Measurements from ENCODE around the gene CDH4.
"Not testable (repeated sequence)": the region's sequence is repeated elsewhere in the genome, so short reads cannot be mapped to it uniquely, and the experiment has no call there.

The CDH4 gene

GRCh38 chr20:61979701-61980635 lies 727.9 kb downstream of the CDH4 start:
- DNase-seq: no peak

DNA sequence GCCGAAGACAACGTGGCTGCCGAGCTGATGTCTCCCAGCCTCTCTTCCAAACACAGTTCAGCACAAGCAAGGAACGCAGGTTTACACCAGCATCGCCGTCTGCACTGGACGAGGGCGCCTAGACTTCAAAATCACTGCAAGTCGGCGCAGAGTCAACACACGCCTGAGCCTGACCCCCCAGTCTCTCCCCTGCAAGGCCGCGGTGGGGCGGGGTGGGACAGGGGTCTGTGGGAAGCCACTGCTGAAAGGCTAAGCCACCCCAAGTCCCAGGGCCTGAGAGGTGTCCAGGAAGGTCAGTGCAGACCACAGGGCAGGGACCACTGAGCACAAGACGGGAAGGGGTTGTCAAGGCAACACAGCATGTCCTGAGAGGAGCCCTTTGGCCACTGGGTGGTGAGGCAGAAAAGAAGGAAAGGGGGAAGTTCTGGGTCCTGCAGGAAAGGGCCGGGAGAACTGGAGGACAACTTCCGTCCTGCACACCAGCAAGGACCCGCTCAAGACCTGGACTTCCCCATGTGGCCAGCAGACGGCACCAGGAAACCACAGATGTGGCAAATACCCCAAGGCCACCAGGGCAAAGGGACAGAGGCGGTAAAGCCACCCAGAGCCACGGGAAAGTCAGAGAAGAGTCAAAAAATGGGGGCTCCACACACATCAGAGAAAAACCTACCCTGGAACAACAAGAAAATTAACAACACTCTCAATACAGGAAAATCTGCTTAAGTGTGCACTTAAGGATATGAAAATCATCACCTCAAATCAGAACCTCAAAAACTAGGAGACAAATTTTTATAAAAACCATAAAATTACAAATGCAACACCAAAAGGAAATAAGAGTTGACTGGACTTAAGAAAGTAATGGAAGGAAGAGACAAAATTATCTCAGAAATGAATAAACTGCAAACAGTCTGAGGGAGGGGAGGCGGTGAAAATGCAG lies 728.9 kb downstream of the CDH4 start:
- DNase-seq: no peak

DNA sequence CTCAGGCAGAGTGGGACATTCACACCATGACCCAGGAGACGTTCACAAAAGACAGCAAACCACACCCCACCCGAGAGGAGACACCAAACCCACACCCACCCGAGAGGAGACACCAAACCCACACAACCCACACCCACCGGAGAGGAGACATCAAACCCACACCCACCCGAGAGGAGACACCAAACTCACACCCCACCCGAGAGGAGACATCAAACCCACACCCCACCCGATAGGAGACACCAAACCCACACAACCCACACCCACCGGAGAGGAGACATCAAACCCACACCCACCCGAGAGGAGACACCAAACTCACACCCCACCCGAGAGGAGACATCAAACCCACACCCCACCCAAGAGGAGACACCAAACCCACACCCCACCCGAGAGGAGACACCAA lies 729.6 kb downstream of the CDH4 start:
- DNase-seq: not testable (repeated sequence)

GRCh38 chr20:61982191-61982950 lies 730.3 kb downstream of the CDH4 start:
- no peak for DNase-seq

DNA sequence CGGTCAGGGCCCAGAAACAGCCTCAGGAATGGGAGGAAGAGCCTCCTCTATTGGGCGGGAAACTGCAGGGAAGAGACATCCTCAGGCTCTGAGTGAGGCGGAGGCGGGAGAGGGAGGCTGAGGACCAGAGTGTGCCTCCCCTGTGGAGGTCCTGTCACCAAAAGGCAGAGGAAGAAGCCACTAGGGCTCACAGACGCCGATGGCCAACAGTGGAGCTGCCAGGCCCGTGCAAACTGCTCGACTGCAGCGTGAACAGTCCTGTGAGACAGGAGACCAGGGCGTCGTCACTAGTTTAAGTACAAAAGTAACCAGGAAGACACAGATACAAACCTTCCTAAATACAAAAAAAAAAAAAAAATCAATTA lies 730.9 kb downstream of the CDH4 start:
- no peak for DNase-seq

DNA sequence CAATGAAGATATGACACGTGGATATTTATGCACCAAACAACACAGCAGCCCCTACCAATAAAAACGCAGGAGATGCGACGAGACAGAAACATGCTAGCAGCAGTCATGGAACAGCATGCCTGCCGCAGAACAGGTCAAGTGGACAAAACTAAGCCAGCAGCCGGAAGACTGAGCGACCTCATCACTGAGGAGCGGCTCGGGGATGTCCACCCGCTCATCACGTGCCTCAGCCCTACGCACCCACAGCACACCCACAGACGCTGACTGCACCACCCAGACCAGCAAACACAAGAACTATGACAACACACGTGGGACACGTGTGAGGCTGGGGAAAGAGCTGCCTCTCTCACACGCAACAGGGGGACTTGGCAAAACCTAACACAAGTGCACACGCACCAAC lies 731.9 kb downstream of the CDH4 start:
- DNase-seq: no peak

DNA sequence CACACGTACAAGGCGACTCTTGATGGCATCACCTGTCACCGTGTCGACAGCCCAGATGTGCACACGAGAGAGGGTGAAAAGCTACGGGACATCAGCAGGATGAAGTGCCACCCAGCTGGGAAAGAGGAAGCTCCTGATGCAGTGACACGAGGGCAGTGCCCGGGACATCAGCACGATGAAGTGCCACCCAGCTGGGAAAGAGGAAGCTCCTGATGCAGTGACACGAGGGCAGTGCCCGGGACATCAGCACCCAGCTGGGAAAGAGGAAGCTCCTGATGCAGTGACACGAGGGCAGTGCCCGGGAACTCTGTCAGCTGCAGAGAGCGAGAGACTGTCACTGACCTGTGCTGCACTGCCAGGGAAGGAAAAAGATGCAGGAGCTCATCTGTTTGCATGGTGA lies 732.4 kb downstream of the CDH4 start:
- DNase-seq: not testable (repeated sequence)

DNA sequence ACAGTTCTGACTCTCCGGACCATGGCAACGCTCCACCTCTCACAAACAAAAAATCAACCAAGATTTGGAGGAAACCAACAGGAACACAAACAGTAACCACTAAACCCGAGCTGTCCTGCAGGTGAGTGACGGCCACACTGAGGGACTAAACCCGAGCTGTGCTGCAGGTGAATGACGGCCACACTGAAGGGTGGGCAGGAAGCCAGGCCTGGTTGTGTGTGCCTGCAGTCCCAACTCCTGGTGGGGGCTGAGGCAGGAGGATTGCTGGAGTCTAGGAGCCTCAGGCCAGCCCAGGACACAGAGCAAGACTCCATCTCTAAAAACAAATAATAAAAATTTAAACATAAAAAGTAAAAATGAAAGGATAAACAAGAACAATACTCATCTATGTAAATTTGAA lies 733.0 kb downstream of the CDH4 start:
- no peak for DNase-seq

GRCh38 chr20:61986762-61987321 lies 734.8 kb downstream of the CDH4 start:
- no peak for DNase-seq

- DNase-seq: no peak
Measured at GRCh38 chr20:61988665-61989064, 736.6 kb downstream of the CDH4 start.

GRCh38 chr20:61989741-61990140 lies 737.7 kb downstream of the CDH4 start:
- no peak for DNase-seq
